HG03025 (cell line): ENCODE measurements around the gene PFKP.

Experiments used
- ATAC-seq: cut with Tn5 transposase; IDR thresholded peaks from one replicate; pipeline ENCODE4 v1.9.1; 2021; ENCODE audit warnings: mild to moderate bottlenecking, moderate library complexity; ENCODE audit not compliant: unreplicated experiment, low FRiP score

The PFKP gene

DNA sequence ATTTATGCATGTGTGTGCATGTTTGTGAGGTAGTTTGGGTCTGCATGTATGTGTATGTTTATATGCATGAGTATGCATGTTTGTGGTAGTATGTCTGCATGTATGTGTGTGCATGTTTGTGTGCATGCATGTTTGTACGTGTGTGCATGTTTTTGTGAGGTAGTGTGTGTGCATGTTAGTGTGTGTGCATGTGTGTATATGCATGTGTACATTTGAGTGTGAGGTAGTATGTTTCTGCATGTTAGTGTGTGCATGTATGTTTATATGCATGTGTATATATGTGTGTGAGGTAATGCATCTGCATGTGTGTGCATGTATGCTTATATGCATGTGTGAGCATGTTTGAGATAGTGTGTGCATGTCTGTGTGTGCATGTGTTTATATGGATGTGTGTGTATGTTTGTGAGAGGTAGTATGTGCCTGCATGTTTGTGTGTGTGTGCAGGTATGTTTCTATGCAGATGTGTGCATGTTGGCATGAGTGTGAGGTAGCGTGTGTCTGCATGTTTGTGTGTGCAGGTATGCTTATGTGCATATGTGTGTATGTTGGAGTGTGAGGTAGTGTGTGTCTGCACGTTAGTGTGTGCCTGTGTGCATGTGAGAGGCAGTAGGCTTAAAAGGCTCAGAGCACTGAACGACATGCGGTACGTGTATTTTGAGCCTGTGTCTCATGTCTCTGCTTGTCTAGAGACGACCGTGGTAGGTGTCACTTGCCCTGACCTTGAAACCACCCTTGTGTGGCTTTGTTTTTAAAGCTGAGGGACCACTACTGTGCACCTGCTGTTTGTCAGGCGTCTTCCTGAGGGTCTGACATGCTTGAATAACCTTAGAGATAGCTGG is 43.7 kb downstream of the PFKP start:
- ATAC-seq = no peak

DNA sequence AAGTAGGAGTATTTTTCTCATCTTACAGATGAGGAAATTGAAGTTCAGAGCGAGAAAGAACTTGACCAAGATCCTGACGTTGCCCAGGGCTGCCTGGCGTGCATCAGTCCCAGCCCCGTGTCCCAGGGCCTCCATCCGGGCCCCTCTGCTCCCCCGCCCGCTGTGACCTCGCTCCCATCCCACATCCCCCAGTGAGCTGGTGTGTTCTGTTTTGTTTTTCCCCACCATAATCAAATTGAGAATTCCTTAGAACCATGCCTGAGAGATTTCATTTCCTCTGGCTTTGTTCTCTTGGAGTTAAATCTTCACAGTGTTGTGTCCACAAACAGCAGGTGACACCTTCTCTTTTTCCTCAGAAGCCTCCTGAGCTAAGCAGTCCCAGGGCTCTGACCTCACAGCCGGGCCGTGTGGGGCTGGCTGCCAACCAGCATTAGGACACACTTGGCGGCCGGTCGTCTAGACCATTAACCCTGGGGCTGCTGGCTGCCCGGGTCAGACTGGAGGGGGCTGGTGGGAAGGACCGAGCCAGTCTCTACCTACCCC is 44.3 kb downstream of the PFKP start:
- ATAC-seq = no peak

DNA sequence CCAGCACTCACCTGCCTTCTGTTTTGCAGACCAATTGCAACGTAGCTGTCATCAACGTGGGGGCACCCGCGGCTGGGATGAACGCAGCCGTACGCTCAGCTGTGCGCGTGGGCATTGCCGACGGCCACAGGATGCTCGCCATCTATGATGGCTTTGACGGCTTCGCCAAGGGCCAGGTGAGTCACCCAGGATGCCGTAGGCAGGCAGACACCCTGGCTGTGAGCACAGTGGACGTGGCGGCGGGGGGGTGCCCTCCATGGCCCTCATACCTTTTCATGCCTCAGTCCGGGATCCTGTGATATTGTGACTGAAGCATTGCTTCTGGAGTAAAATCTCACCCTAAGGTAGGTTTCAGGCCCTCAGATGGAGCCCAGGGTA is 46.0 kb downstream of the PFKP start:
- no peak for ATAC-seq

DNA sequence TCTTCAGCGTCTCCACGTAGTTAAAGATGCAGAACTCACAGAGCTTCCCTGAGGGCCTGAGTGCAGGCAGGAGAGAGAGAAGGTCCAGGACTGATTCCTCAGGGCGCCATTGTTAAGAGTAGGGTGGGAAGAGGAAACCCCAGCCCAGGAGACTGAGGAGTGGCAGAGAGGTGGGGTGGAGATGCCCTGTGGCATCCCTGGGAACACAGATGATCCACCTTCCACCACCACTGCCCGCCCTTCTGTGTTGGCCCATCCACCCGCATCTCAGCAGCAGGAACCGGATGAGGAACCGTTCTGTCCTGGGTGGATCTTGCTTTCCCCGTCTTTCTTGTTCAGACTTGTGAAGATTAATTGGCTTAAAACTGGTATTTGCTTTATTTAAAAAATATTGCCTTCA is 48.3 kb downstream of the PFKP start:
- ATAC-seq = no peak

DNA sequence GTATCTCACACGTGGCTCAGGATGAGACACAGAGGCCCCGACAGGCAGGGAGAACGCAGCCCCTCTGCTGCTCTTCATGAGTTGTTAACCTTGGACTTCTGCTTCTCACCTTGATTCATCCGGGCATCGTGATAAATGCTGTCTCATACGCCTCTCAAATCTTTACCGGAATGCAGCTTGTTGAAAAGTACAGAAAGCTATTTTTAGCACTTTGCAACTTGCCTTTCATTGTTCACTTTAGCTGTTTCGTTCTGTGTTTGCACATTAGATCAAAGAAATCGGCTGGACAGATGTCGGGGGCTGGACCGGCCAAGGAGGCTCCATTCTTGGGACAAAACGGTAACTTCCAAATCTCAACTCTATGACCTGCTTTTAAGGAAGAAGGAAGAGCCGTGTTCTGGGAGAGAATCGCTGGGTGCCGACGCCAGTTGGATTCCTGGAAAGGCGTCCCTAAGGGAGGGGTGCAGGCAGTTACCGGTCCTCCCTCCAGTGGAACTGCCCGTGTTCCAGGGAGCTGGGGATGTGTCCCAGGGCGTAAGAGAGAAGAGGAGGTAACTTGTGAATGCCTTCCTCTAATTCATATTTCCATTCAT is 49.3 kb downstream of the PFKP start:
- no peak for ATAC-seq

GRCh38 chr10:3117486-3117885 is 50.1 kb downstream of the PFKP start:
- ATAC-seq = no peak

DNA sequence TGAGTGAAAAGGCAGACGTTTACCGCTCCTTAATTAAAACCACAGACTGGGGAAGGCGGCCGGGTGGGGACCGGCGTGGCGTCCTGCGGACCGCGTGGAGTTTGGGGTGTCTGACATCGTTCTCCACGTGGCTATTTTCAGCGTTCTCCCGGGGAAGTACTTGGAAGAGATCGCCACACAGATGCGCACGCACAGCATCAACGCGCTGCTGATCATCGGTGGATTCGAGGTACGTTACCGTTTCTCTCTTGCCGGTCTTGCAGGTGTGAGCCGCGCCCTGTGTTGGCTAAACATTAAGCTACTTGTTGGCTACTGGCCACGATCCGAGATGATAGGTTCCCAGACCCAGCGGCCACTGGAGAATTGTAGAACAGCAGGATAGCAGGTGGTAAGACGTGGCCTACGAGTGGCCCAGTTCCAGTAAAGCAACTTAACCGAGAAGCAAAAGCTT is 51.3 kb downstream of the PFKP start:
- no peak for ATAC-seq

- ATAC-seq = no peak
These were observed 52.6 kb downstream of the PFKP start for GRCh38 chr10:3119796-3120459.

DNA sequence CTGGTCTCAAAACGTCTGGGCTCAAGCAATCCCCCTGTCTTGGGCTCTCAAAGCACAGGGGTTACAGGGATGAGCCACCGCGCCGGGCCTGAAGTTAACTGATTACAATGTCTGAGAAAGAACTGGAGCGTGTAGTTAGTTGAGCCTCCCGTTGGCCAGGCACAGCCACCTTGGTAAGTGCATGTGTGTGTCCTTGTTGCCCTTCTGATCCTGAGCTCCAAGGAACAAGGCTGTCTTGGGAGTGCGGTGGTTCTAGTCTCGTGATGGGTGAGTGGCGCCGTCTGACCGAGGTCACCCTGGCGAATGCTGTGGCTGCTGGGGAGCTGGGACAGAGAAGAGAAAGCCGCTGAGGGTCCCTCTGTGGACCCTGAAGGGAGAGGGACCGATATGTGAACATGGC is 54.7 kb downstream of the PFKP start:
- no peak for ATAC-seq

DNA sequence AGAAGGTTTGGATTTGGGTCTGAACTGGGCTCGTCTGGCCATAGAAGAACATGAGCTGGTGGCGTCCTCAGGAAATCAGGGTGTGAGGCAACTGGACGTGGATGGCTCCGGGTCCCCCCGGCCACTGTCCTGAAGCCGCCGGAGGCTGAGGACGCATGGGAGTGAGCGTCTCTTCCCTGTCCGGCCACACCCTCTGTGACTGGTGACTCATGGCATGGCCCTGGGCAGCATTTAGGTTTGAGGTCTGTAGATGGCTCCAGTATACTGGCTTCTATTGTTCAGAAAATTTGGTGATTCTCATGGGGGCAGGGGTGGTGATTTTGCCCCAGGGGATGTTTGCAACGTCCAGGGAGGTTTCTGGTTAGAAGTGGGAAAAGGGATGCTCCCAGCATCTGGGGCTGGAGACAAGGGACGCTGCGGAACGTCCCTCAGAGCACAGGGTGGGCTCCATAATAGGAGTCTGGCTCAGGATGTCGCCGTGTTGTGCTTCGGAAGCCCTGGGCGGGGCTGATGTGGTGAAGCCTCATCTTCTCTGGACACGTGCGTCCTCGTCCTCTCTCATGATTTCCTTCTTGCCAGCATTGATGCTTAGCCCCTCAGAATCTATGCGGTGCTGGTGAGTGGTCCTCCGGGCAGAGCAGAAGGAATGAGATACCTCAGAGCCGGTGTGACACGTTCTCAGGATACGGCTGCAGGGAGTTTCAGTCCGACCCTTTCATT is 55.3 kb downstream of the PFKP start:
- ATAC-seq = no peak

GRCh38 chr10:3123571-3124411 is 56.4 kb downstream of the PFKP start:
- no peak for ATAC-seq

DNA sequence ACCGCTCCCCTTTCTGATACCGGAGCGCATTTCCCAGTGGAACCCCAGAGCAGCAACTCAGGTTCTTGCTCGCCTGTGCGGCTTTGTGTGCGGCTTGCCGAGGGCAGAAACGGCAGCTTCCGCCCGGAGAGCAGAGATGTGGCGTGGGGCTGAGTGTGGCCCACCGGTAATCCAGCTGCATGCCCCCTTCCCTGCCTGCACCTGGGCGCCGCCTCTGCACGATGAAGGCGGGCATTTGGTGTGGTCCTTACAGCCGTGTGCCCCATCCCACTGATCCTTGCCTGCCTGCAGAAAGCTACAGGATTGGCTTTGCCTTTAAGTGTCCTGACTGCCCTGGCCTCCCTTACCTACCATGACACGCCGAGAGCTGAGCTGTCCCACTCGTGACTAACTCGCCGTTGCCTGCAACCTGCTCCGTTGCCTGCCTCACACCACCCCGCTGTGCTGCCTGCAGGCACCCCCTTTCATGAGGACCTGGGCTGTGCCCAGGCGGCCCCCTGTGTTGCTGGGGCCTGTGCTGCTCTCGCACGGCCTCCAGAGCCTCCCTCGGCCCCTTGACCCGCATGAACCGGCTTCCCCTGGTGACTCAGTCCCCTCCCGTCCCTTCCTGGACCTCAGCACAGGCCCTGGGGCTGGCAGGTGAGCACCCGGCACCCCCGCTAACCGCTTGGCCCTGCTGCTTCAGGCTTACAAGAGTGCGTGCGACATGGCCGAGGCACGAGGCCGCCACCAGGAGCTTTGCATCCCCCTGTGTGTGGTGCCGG is 57.2 kb downstream of the PFKP start:
- no peak for ATAC-seq

DNA sequence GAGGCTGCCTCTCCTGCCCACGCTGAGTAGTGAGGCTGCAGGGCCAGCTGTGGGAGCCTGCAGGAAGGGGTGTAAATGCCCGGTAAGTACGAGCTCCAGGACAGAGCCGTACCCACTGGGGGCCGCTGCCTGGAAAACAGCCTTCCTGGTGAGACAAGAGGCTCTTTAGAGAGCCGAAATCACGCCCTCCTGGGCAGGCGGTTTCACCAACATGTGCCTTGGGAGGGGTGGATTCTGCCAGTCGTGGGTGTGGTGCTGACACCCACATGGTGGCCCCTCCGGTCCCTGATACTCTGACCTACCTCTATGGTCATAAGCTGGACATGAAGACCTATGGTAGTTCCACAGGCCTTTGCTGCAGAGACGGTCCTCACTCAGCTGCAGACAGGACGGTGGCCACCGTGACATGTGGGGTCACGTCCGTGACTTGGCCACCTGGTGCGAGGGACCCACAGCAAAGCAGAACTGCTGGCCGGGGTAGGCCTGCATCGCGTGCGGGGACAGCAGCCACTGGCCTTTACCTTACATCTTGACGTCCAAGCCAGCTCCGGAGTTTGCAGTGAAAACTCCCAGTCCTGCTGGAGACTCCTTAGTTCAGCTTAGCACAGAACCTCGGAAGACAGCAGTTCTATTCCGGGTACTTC is 58.3 kb downstream of the PFKP start:
- no peak for ATAC-seq

DNA sequence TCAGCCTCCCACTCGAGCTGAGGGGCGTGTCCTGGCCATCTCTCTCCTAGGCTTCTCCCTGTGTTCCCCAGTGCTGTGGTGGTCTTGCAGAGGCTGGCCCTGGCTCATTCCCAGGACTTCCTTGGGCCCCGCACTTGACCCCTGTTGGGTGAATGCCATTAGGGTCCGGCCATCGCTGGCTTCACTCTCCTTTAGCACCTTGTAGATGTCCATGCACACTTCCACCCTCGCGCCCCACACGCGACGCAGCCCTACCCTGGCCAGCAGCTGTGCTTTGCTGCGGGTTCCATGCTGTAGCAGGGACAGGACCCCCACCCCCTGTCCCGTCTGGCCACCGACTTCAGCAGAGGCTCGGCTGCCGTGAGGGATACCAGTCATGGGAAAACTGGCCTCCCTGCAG is 58.9 kb downstream of the PFKP start:
- no peak for ATAC-seq

GRCh38 chr10:3126741-3127346 is 59.5 kb downstream of the PFKP start:
- no peak for ATAC-seq

GRCh38 chr10:3127921-3128320 is 60.6 kb downstream of the PFKP start:
- no peak for ATAC-seq

GRCh38 chr10:3128379-3129130 is 61.2 kb downstream of the PFKP start:
- ATAC-seq = no peak
